Neural cell (in vitro differentiated cells): ENCODE results near the gene NR1H4. TPM values are rescaled to one million over a fixed set of nuclear protein-coding genes. Genes with fewer than 3 reads are reported as not detected.
"Not testable (repeated sequence)": the region's sequence is repeated elsewhere in the genome, so short reads cannot be mapped to it uniquely, and the experiment has no call there.

Experiments used
- H2AFZ ChIP-seq: fragments of 200-600, 300-800 bp; sonication (generic), shearing (Covaris generic); 2 replicates; pipeline ENCODE4 v1.6.0; 2014; ENCODE audit warnings: low read depth, mild to moderate bottlenecking, antibody characterized with exemption, low read length, moderate library complexity
- H3F3A ChIP-seq: fragments of 200-600 bp; shearing (Covaris generic); 2 replicates; pipeline ENCODE4 v1.6.1; 2016; ENCODE audit warnings: mild to moderate bottlenecking, moderate library complexity, mixed read lengths, antibody characterized with exemption, low read length; ENCODE audit not compliant: insufficient read depth, poor library complexity, severe bottlenecking
- H3K27ac ChIP-seq: fragments of 200-600, 300-800 bp; sonication (generic), shearing (Covaris generic); 2 replicates; pipeline ENCODE4 v1.5.1; 2014; ENCODE audit warnings: mild to moderate bottlenecking, low read length, moderate library complexity
- H3K27me3 ChIP-seq: fragments of 300-800, 200-600 bp; sonication (generic), shearing (Covaris generic); 2 replicates; pipeline ENCODE4 v1.6.0; 2014; ENCODE audit warnings: mild to moderate bottlenecking, low read depth, low read length, moderate library complexity; ENCODE audit not compliant: insufficient read depth
- H3K36me3 ChIP-seq: fragments of 300-800, 200-600 bp; sonication (generic), shearing (Covaris generic); 2 replicates; pipeline ENCODE4 v1.5.1; 2014; ENCODE audit warnings: mild to moderate bottlenecking, antibody characterized with exemption, low read length, moderate library complexity; ENCODE audit not compliant: insufficient read depth
- H3K4me2 ChIP-seq: fragments of 300-800, 200-600 bp; sonication (generic), shearing (Covaris generic); 2 replicates; pipeline ENCODE4 v1.6.0; 2014; ENCODE audit warnings: mild to moderate bottlenecking, low read length
- H3K4me3 ChIP-seq: fragments of 300-800, 200-600 bp; sonication (generic), shearing (Covaris generic); 2 replicates; pipeline ENCODE4 v1.5.1; 2014; ENCODE audit warnings: mild to moderate bottlenecking, low read length, moderate library complexity
- H3K79me2 ChIP-seq: fragments of 200-600 bp; shearing (Covaris generic); replicated peaks from 2 replicates; pipeline ENCODE4 v1.6.0; 2014; ENCODE audit warnings: mild to moderate bottlenecking, low read length, moderate library complexity; ENCODE audit not compliant: insufficient read depth
- H3K9ac ChIP-seq: fragments of 300-800, 200-600 bp; sonication (generic), shearing (Covaris generic); 2 replicates; pipeline ENCODE4 v1.6.1; 2016; ENCODE audit warnings: mild to moderate bottlenecking, low read length, mixed read lengths
- H3K9me2 ChIP-seq: fragments of 200-600 bp; shearing (Covaris generic); 2 replicates; pipeline ENCODE4 v1.6.1; 2016; ENCODE audit warnings: mild to moderate bottlenecking, low read length, mixed read lengths; ENCODE audit not compliant: insufficient read depth
- H3K9me3 ChIP-seq: fragments of 200-600, 300-800 bp; sonication (generic), shearing (Covaris generic); 2 replicates; pipeline ENCODE4 v1.6.1; 2016; ENCODE audit warnings: mild to moderate bottlenecking, mixed run types, low read length, moderate library complexity, mixed read lengths
- H4K20me1 ChIP-seq: fragments of 200-600 bp; shearing (Covaris generic); 2 replicates; pipeline ENCODE4 v1.6.1; 2016; ENCODE audit warnings: mild to moderate bottlenecking, mixed run types; ENCODE audit not compliant: insufficient read depth
- EP300 ChIP-seq: fragments of 450-650 bp; conservative IDR thresholded peaks from 2 replicates; pipeline ENCODE4 v1.6.1; 2014; ENCODE audit warnings: antibody characterized with exemption, mild to moderate bottlenecking, moderate library complexity; ENCODE audit not compliant: poor library complexity, severe bottlenecking
- EZH2 ChIP-seq: fragments of 200-600, 300-800 bp; shearing (Covaris generic), sonication (generic); IDR thresholded peaks from 2 replicates; pipeline ENCODE4 v1.6.1; 2014; ENCODE audit warnings: antibody characterized with exemption, low read length, borderline replicate concordance, mild to moderate bottlenecking; ENCODE audit not compliant: insufficient read depth, poor library complexity, severe bottlenecking
- MXI1 ChIP-seq: fragments of 450-650 bp; conservative IDR thresholded peaks from 2 replicates; pipeline ENCODE4 v1.6.1; 2014; ENCODE audit warnings: antibody characterized with exemption, mild to moderate bottlenecking; ENCODE audit not compliant: poor library complexity, severe bottlenecking
- POLR2AphosphoS5 ChIP-seq: IDR thresholded peaks from 2 replicates; pipeline ENCODE4 v1.6.1; 2012
- RAD21 ChIP-seq: fragments of 450-650 bp; conservative IDR thresholded peaks from 2 replicates; pipeline ENCODE4 v1.6.1; 2014; ENCODE audit warnings: antibody characterized with exemption, mild to moderate bottlenecking, moderate library complexity
- REST ChIP-seq: IDR thresholded peaks from 2 replicates; pipeline ENCODE4 v1.6.1; 2012; ENCODE audit warnings: borderline replicate concordance
- SMC3 ChIP-seq: fragments of 450-650 bp; conservative IDR thresholded peaks from 2 replicates; pipeline ENCODE4 v1.6.1; 2014; ENCODE audit warnings: antibody characterized with exemption, mild to moderate bottlenecking, moderate library complexity; ENCODE audit not compliant: poor library complexity
- TAF1 ChIP-seq: IDR thresholded peaks from 2 replicates; pipeline ENCODE4 v1.6.1; 2012; ENCODE audit warnings: low read depth
- polyA plus RNA-seq: library from polyadenylated mRNA; depleted of rRNA; stranded (reverse); fragments of >200 nt; gene quantifications from 2 replicates; pipeline ENCODE4 v1.2.3, GENCODE V29; 2014
- TF ChIP-seq, protein P1 (sequence below): fragments of 450-650 bp; IDR thresholded peaks from 2 replicates; pipeline ENCODE4 v1.5.1; 2014; ENCODE audit warnings: antibody characterized with exemption, mild to moderate bottlenecking, moderate library complexity; ENCODE audit not compliant: poor library complexity, severe bottlenecking

NR1H4 gene
- polyA plus RNA-seq, 1 donor from 2014 or later = not detected

DNA sequence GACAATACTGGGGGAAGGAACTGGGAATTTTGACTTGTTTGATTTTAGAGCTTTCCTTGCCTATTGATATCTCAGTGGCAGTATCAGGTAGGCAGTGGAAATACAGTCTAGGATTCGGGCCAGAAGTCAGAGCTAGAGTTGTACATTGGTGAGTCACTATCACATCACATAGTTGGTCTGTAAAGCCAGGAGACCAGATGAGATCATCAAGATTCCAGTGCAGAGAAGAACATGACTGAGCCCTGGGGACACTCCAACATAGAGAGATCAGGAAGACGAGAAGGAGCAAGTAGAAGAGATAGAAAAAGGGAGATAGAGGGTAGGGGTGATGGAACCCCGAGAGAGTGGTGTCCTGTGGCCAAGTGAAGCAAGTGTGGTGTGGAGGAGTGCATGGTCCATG lies 46.6 kb upstream of the NR1H4 start:
- no peaks in the 10 kb centered on the region for H3K9me2 ChIP-seq
- no peaks in the 10 kb centered on the region for H3K27me3 ChIP-seq
- H3K9me3 ChIP-seq = no peaks in the 10 kb centered on the region
- H3K27ac ChIP-seq = no peak overlapping the region
- TF ChIP-seq MXI1 = no peak
- TF ChIP-seq EP300 = no peak
- TF ChIP-seq TAF1 = no peak
- TF ChIP-seq POLR2AphosphoS5 = no peak
- no peak for TF ChIP-seq SMC3
- TF ChIP-seq REST = no peak
- no peak for TF ChIP-seq RAD21
- TF ChIP-seq EZH2 = no peak
- TF ChIP-seq, protein P1, sequence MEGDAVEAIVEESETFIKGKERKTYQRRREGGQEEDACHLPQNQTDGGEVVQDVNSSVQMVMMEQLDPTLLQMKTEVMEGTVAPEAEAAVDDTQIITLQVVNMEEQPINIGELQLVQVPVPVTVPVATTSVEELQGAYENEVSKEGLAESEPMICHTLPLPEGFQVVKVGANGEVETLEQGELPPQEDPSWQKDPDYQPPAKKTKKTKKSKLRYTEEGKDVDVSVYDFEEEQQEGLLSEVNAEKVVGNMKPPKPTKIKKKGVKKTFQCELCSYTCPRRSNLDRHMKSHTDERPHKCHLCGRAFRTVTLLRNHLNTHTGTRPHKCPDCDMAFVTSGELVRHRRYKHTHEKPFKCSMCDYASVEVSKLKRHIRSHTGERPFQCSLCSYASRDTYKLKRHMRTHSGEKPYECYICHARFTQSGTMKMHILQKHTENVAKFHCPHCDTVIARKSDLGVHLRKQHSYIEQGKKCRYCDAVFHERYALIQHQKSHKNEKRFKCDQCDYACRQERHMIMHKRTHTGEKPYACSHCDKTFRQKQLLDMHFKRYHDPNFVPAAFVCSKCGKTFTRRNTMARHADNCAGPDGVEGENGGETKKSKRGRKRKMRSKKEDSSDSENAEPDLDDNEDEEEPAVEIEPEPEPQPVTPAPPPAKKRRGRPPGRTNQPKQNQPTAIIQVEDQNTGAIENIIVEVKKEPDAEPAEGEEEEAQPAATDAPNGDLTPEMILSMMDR = no peak
- H3K79me2 ChIP-seq = no peaks in the 10 kb centered on the region
- H3F3A ChIP-seq = no peaks in the 10 kb centered on the region
- no peaks in the 10 kb centered on the region for H3K36me3 ChIP-seq
- H3K4me2 ChIP-seq = no peak overlapping the region
- H4K20me1 ChIP-seq = no peaks in the 10 kb centered on the region
- H2AFZ ChIP-seq = no peak overlapping the region
- no peak overlapping the region for H3K9ac ChIP-seq
- no peak overlapping the region for H3K4me3 ChIP-seq

DNA sequence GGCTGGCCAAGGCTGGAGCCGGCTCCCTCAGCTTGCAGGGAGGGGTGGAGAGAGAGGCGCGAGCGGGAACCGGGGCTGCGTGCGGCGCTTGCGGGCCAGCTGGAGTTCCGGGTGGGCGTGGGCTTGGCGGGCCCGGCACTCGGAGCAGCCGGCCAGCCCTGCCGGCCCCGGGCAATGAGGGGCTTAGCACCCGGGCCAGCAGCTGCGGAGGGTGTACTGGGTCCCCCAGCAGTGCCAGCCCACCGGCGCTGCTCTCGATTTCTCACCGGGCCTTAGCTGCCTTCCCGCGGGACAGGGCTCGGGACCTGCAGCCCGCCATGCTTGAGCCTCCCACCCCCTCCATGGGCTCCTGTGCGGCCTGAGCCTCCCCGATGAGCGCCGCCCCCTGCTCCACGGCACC lies 43.4 kb upstream of the NR1H4 start:
- H3F3A ChIP-seq, H3K4me3 ChIP-seq, H3K9me3 ChIP-seq, H2AFZ ChIP-seq, H3K9me2 ChIP-seq, H3K4me2 ChIP-seq, H3K9ac ChIP-seq, H4K20me1 ChIP-seq, H3K79me2 ChIP-seq, H3K27me3 ChIP-seq, H3K36me3 ChIP-seq, H3K27ac ChIP-seq: not testable (repeated sequence)

DNA sequence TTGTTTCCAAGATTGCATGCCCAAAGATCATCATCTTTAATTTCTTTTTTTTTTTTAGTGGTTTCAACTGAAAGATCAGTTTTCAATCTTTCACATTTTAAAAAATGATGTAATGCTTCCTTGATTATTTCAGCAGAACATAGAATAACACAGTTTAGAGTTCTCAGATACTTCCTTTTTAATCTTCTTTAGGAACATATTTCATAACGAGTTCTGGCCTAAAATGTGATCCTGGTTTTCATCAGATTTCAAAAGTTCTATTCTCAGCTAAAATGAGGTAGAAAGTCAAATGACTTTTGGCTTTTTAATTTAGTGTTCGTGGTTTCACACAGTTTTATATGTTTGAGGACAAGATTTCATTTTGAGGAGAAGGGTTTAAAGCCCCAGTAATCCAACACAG lies 40.0 kb upstream of the NR1H4 start:
- no peak for TF ChIP-seq TAF1
- TF ChIP-seq RAD21 = no peak
- no peak for TF ChIP-seq EP300
- no peak for TF ChIP-seq MXI1
- no peak for TF ChIP-seq SMC3
- TF ChIP-seq EZH2 = no peak
- TF ChIP-seq, protein P1 = no peak
- no peak for TF ChIP-seq REST
- no peak for TF ChIP-seq POLR2AphosphoS5
- no peak overlapping the region for H3K4me3 ChIP-seq
- H3K36me3 ChIP-seq = no peaks in the 10 kb centered on the region
- H3K27ac ChIP-seq = no peak overlapping the region
- H3K27me3 ChIP-seq = no peaks in the 10 kb centered on the region
- H3K9me2 ChIP-seq = no peaks in the 10 kb centered on the region
- no peak overlapping the region for H2AFZ ChIP-seq
- no peaks in the 10 kb centered on the region for H3F3A ChIP-seq
- H3K79me2 ChIP-seq = no peaks in the 10 kb centered on the region
- H3K9me3 ChIP-seq = no peaks in the 10 kb centered on the region
- H3K9ac ChIP-seq = no peak overlapping the region
- no peaks in the 10 kb centered on the region for H4K20me1 ChIP-seq
- no peak overlapping the region for H3K4me2 ChIP-seq
